Endothelial cell of umbilical vein (primary cell): ENCODE data around the gene MYO1E. TPM values are rescaled to one million over a fixed set of nuclear protein-coding genes. Genes with fewer than 3 reads are reported as not detected.

Experiments used
- BruUV-seq: library from RNA; stranded (reverse); fragments of 400-500 nt; replicated peaks from 2 replicates; lab custom pipeline; 2021; lab: Mats Ljungman, UMichigan
- CTCF ChIA-PET: fragments of 300-600, 350-600 bp; sonication (Branson Sonifier 250); formaldehyde crosslinking; loops from one replicate; lab custom pipeline; 2021; ENCODE audit warnings: antibody characterized with exemption, inconsistent platforms; lab: Charles Lee
- POLR2A ChIA-PET: fragments of 300-600, 350-600 bp; sonication (Branson Sonifier 250); formaldehyde crosslinking; loops from one replicate; lab custom pipeline; 2021; ENCODE audit warnings: antibody characterized with exemption, inconsistent platforms; lab: Charles Lee
- DNase-seq: peaks from one replicate; pipeline ENCODE4 v3.0.0-alpha.2; 2011; ENCODE audit warnings: low read depth, low spot score
- FAIRE-seq: peaks from 2 replicates; lab custom pipeline; 2011; peaks lifted over from hg19 to GRCh38; lab: Jason Lieb, UNC
- H2AFZ ChIP-seq: 2 replicates; pipeline ENCODE4 v1.6.0; 2012; ENCODE audit warnings: low read depth, low read length, control low read depth, inconsistent platforms
- H3K27ac ChIP-seq: 2 replicates; pipeline ENCODE4 v1.5.1; 2011; ENCODE audit warnings: low read depth, mild to moderate bottlenecking, control low read depth, low read length, moderate library complexity; ENCODE audit not compliant: insufficient read depth
- H3K27me3 ChIP-seq, 2 experiments: 2 replicates each; pipeline versions ENCODE4 v1.6.0 to v1.6.1; 2011; ENCODE audit warnings: low read length in 2 of 2, mixed read lengths in 1 of 2; ENCODE audit not compliant: control insufficient read depth in 2 of 2, insufficient read depth in 2 of 2
- H3K36me3 ChIP-seq, 2 experiments: 2 replicates in 1 of 2; 3 replicates in 1 of 2; pipeline ENCODE4 v1.5.1; 2011; ENCODE audit warnings: low read length in 2 of 2, mild to moderate bottlenecking in 1 of 2, moderate library complexity in 1 of 2; ENCODE audit not compliant: control insufficient read depth in 2 of 2, insufficient read depth in 2 of 2; ENCODE audit errors: extremely low read depth in 1 of 2
- H3K4me1 ChIP-seq: 3 replicates; pipeline ENCODE4 v1.5.1; 2011; ENCODE audit warnings: mild to moderate bottlenecking, low read length; ENCODE audit not compliant: control insufficient read depth, insufficient read depth; ENCODE audit errors: extremely low read depth
- H3K4me2 ChIP-seq: 2 replicates; pipeline ENCODE4 v1.6.1; 2011; ENCODE audit warnings: low read length, control low read depth, mixed read lengths; ENCODE audit not compliant: insufficient read depth
- H3K4me3 ChIP-seq, 3 experiments: fragments of 200-600 bp in 1 of 3; sonication (generic), shearing (Covaris generic) in 1 of 3; replicated peaks in 1 of 3; 2 replicates each; pipeline ENCODE4 v1.5.1; 2011 to 2016; ENCODE audit warnings: control low read depth in 3 of 3, low read length in 3 of 3, mild to moderate bottlenecking in 2 of 3, inconsistent platforms in 1 of 3, low read depth in 1 of 3, moderate library complexity in 1 of 3; ENCODE audit not compliant: insufficient read depth in 1 of 3
- H3K79me2 ChIP-seq: 2 replicates; pipeline ENCODE4 v1.6.0; 2012; ENCODE audit warnings: low read length, inconsistent platforms; ENCODE audit not compliant: control insufficient read depth, insufficient read depth
- H3K9ac ChIP-seq: replicated peaks from 2 replicates; pipeline ENCODE3; 2011; ENCODE audit warnings: low read length, control low read depth; ENCODE audit not compliant: insufficient read depth; ENCODE audit errors: extremely low read depth
- H3K9me1 ChIP-seq: replicated peaks from 3 replicates; pipeline ENCODE4 v1.6.0; 2011; ENCODE audit warnings: mild to moderate bottlenecking, low read length; ENCODE audit not compliant: control insufficient read depth, insufficient read depth; ENCODE audit errors: extremely low read depth
- H3K9me3 ChIP-seq: replicated peaks from 2 replicates; pipeline ENCODE4 v1.5.1; 2012; ENCODE audit warnings: low read length, inconsistent platforms; ENCODE audit not compliant: control insufficient read depth, insufficient read depth
- H4K20me1 ChIP-seq: replicated peaks from 2 replicates; pipeline ENCODE3; 2011; ENCODE audit warnings: mild to moderate bottlenecking, low read length; ENCODE audit not compliant: control insufficient read depth, insufficient read depth; ENCODE audit errors: extremely low read depth
- CTCF ChIP-seq, 2 donors: IDR thresholded peaks; 1 replicate in 1 of 2; 2 replicates in 1 of 2; pipeline ENCODE4 v1.5.1; 2011; ENCODE audit warnings: low read length in 2 of 2, mild to moderate bottlenecking in 2 of 2, moderate library complexity in 2 of 2, control low read depth in 1 of 2, inconsistent platforms in 1 of 2, low read depth in 1 of 2; ENCODE audit not compliant: insufficient read depth in 1 of 2; ENCODE audit errors: extremely low read depth in 1 of 2
- EZH2 ChIP-seq: IDR thresholded peaks from 2 replicates; pipeline ENCODE4 v1.6.1; 2012; ENCODE audit warnings: borderline replicate concordance, low read depth, mild to moderate bottlenecking, moderate library complexity, low read length, inconsistent platforms; ENCODE audit not compliant: severe bottlenecking
- FOS ChIP-seq: IDR thresholded peaks from 2 replicates; pipeline ENCODE4 v1.6.1; 2011; ENCODE audit warnings: mild to moderate bottlenecking, low read length, moderate library complexity, borderline replicate concordance; ENCODE audit not compliant: insufficient read depth
- GATA2 ChIP-seq: IDR thresholded peaks from 2 replicates; pipeline ENCODE4 v1.7.0; 2011; ENCODE audit warnings: low read depth, mild to moderate bottlenecking, moderate library complexity, mixed read lengths, low read length; ENCODE audit not compliant: insufficient read length, insufficient read depth
- JUN ChIP-seq: IDR thresholded peaks from 2 replicates; pipeline ENCODE4 v1.6.1; 2011; ENCODE audit warnings: borderline replicate concordance, low read depth; ENCODE audit not compliant: insufficient read length, insufficient read depth
- MAX ChIP-seq: IDR thresholded peaks from 2 replicates; pipeline ENCODE4 v1.6.1; 2011; ENCODE audit not compliant: insufficient read depth, insufficient read length
- MYC ChIP-seq: IDR thresholded peaks from one replicate; pipeline ENCODE4 v1.6.1; 2011; ENCODE audit warnings: mild to moderate bottlenecking, low read depth, low read length
- POLR2A ChIP-seq: IDR thresholded peaks from 2 replicates; pipeline ENCODE4 v1.6.1; 2012; ENCODE audit warnings: low read depth, mild to moderate bottlenecking, control low read depth, low read length
- POLR2AphosphoS5 ChIP-seq: IDR thresholded peaks from 2 replicates; pipeline ENCODE4 v1.6.1; 2012; ENCODE audit warnings: low read depth, mild to moderate bottlenecking, control low read depth, low read length, moderate library complexity; ENCODE audit not compliant: insufficient read depth
- dilution Hi-C: fragments of 300-500 bp; cut with MboI; formaldehyde crosslinking; loops from one replicate; pipeline ENCODE4 v1.15.0; 2019; ENCODE audit warnings: low sequenced_read_pairs; ENCODE audit not compliant: extremely low pct_ligation_motif_present
- intact Hi-C: fragments of 100-400 bp; cut with micrococcal nuclease; formaldehyde crosslinking; loops from one replicate; pipeline ENCODE4 v1.10.0; 2022
- polyA plus RNA-seq, 4 experiments: library from polyadenylated mRNA; depleted of rRNA in 3 of 4; stranded (reverse) in 3 of 4; unstranded in 1 of 4; fragments of >200 nt; gene quantifications; 2 replicates each; pipeline versions ENCODE4 v1.2.1 to v1.2.3, GENCODE V29; 2011 to 2012; ENCODE audit warnings: missing spikeins in 1 of 4
- total RNA-seq: library from RNA; stranded (reverse); gene quantifications from 2 replicates; pipeline ENCODE4 v1.2.3, GENCODE V29; 2021

The MYO1E gene
- total and polyA plus RNA-seq, 2 donors (not counting 3 experiments of a cell fraction or from before 2014, with no cell fraction given) = 31.6 to 218 TPM

GRCh38 chr15:59347915-59348314 is 24.8 kb downstream of the MYO1E start:
- Histone ChIP-seq H4K20me1 (peaks cover 4% of the 10 kb centered on the region), H2AFZ (no peak overlapping the region), H3K9me1 (no peaks in the 10 kb centered on the region), H3K9ac (no peak overlapping the region), H3K36me3 (no peaks in the 10 kb centered on the region), H3K79me2 (peaks cover 73% of the 10 kb centered on the region), H3K27me3 (no peaks in the 10 kb centered on the region), H3K4me3 (no peak overlapping the region), H3K27ac (no peak overlapping the region), H3K9me3 (no peaks in the 10 kb centered on the region), H3K4me2 (no peak overlapping the region), H3K4me1 (peaks cover 38% of the 10 kb centered on the region)
- dilution Hi-C loops (no loop called here), intact Hi-C loops (no loop called here)
- no TSS peak for BruUV-seq
- DNase-seq = no peak
- no peak for FAIRE-seq
- CTCF ChIA-PET = interaction anchor here (1.5 to 2.7 kb wide), 2 partner anchors 9 to 13 kb away, joined by 3 to 7 read pairs; no protein-coding TSS in a partner anchor
- TF ChIP-seq CTCF (IDR thresholded peaks at IDR 0.05; ENCODE audit: extremely low read depth in 1 of 2, insufficient read depth in 1 of 2, low read depth in 1 of 2, low read length in 2 of 2) = no peak
- no peak for TF ChIP-seq GATA2
- TF ChIP-seq FOS = no peak
- TF ChIP-seq MYC = no peak
- TF ChIP-seq MAX = no peak
- no peak for TF ChIP-seq EZH2
- no peak for TF ChIP-seq POLR2AphosphoS5
- TF ChIP-seq POLR2A = no peak
- TF ChIP-seq JUN = no peak
- POLR2A ChIA-PET = no interaction called here
